SK-N-MC (cell line): ENCODE data around the gene ARID1A.

ENCODE experiments used
- EZH2 ChIP-seq: fragments of 200-600 bp; sonication (generic); IDR thresholded peaks from one replicate; pipeline ENCODE4 v1.6.1; 2017; ENCODE audit warnings: antibody characterized with exemption
- FOXP2 ChIP-seq: optimal IDR thresholded peaks from 2 replicates; pipeline ENCODE3; 2011; ENCODE audit warnings: mild to moderate bottlenecking, moderate library complexity; ENCODE audit not compliant: insufficient read depth; ENCODE audit errors: extremely low read length, control extremely low read depth
- POLR2AphosphoS5 ChIP-seq: IDR thresholded peaks from 2 replicates; pipeline ENCODE4 v1.6.1; 2012; ENCODE audit warnings: mild to moderate bottlenecking, low read depth, low read length, borderline replicate concordance

DNA sequence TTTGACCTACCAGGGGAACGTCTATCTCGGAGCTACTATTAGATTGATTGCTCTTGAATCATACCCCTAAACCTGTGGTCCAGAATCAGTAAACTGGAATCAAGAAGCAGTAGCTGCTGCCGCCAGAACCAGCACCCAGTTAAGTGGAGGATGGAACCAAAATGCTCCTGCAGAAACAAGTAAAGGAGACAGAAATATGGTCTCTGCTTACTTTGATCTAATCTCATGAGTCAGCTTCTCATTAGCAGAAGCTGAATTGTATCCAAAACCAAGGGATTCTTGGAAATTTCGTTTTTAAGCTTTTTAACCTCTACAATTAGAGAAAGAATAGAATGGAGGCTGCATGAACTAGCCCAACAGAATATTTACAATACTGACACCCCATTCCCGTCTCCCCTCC, 49.4 kb downstream of the ARID1A start:
- TF ChIP-seq POLR2AphosphoS5 (no peak), EZH2 (no peak), FOXP2 (no peak)
